Stimulated activated CD4-positive, alpha-beta T cell treated with anti-CD3 and anti-CD28 coated beads, TNF-alpha, amount 100 ng/mL, for 24 hours (primary cell): ENCODE results near the gene COPA.

Experiments
- DNase-seq, 3 experiments: peaks; one replicate each; pipeline ENCODE4 v3.0.0-alpha.2; 2020; ENCODE audit warnings: low read depth in 3 of 3

The COPA gene

GRCh38 chr1:160362168-160362957 is 19.3 kb upstream of the COPA start:
- no peak for DNase-seq

- DNase-seq: no peak
Observed at GRCh38 chr1:160361814-160362167, 18.7 kb upstream of the COPA start.

- DNase-seq: no peak
Observed at GRCh38 chr1:160361199-160361598, 18.1 kb upstream of the COPA start.

- no peak for DNase-seq
Observed at GRCh38 chr1:160360227-160360695, 17.2 kb upstream of the COPA start.

GRCh38 chr1:160359559-160360226 is 16.6 kb upstream of the COPA start:
- no peak for DNase-seq

GRCh38 chr1:160358073-160358472 is 15.0 kb upstream of the COPA start:
- no peak for DNase-seq

GRCh38 chr1:160357286-160358002 is 14.4 kb upstream of the COPA start:
- no peak for DNase-seq

GRCh38 chr1:160354388-160354985 is 11.4 kb upstream of the COPA start:
- DNase-seq: no peak

GRCh38 chr1:160353223-160353622 is 10.2 kb upstream of the COPA start:
- no peak for DNase-seq

- DNase-seq: no peak
Observed at GRCh38 chr1:160352555-160352954, 9.5 kb upstream of the COPA start.

GRCh38 chr1:160351629-160352028 is 8.6 kb upstream of the COPA start:
- no peak for DNase-seq

- no peak for DNase-seq
Observed at GRCh38 chr1:160346958-160347357, 3.9 kb upstream of the COPA start.

- DNase-seq: no peak
Observed at GRCh38 chr1:160346463-160346862, 3.4 kb upstream of the COPA start.

- DNase-seq: no peak
Observed at GRCh38 chr1:160344936-160345335, 1.9 kb upstream of the COPA start.

- DNase-seq: no peak
Observed at GRCh38 chr1:160344241-160344640, 1.2 kb upstream of the COPA start.

GRCh38 chr1:160342526-160342925 is 524 bp downstream of the COPA start:
- no peak for DNase-seq

GRCh38 chr1:160340866-160341265 is 2.2 kb downstream of the COPA start:
- no peak for DNase-seq

GRCh38 chr1:160340146-160340545 is 2.9 kb downstream of the COPA start:
- no peak for DNase-seq

GRCh38 chr1:160338580-160338979 is 4.5 kb downstream of the COPA start:
- no peak for DNase-seq

GRCh38 chr1:160332516-160332915 is 10.5 kb downstream of the COPA start:
- no peak for DNase-seq

- no peak for DNase-seq
Observed at GRCh38 chr1:160330119-160330518, 12.9 kb downstream of the COPA start.

GRCh38 chr1:160328184-160328583 is 14.9 kb downstream of the COPA start:
- DNase-seq: no peak
